Parathyroid adenoma (tissue), 2 donors: Measurements from ENCODE around the gene UBA52.

Experiments used
- H2AFZ ChIP-seq: fragments of 300-600 bp; sonication (generic); one replicate; pipeline ENCODE4 v1.7.0; 2017; ENCODE audit warnings: antibody characterized with exemption, mild to moderate bottlenecking
- H3K27ac ChIP-seq: fragments of 300-600 bp; sonication (generic); one replicate; pipeline ENCODE4 v1.7.0; 2017
- H3K27me3 ChIP-seq: fragments of 300-600 bp; sonication (generic); one replicate; pipeline ENCODE4 v1.7.0; 2017; ENCODE audit warnings: low read length; ENCODE audit not compliant: control insufficient read depth, insufficient read depth
- H3K36me3 ChIP-seq: fragments of 300-600 bp; sonication (generic); one replicate; pipeline ENCODE4 v1.7.0; 2017; ENCODE audit warnings: low read length; ENCODE audit not compliant: control insufficient read depth, insufficient read depth
- H3K4me1 ChIP-seq: fragments of 300-600 bp; sonication (generic); one replicate; pipeline ENCODE4 v1.7.0; 2017; ENCODE audit warnings: control low read depth
- H3K4me2 ChIP-seq: fragments of 300-600 bp; sonication (generic); one replicate; pipeline ENCODE4 v1.7.0; 2017; ENCODE audit warnings: low read length
- H3K4me3 ChIP-seq: fragments of 300-600 bp; sonication (generic); one replicate; pipeline ENCODE4 v1.7.0; 2017; ENCODE audit warnings: low read depth, low read length
- H3K79me2 ChIP-seq: fragments of 300-600 bp; sonication (generic); one replicate; pipeline ENCODE4 v1.7.0; 2017; ENCODE audit warnings: control low read depth
- H3K9ac ChIP-seq: fragments of 300-600 bp; sonication (generic); one replicate; pipeline ENCODE4 v1.7.0; 2017; ENCODE audit warnings: mild to moderate bottlenecking
- H3K9me3 ChIP-seq: fragments of 300-600 bp; sonication (generic); one replicate; pipeline ENCODE4 v1.7.0; 2017; ENCODE audit warnings: low read length; ENCODE audit not compliant: control insufficient read depth
- TF ChIP-seq, protein P1 (sequence below): fragments of 300-600 bp; sonication (generic); IDR thresholded peaks from one replicate; pipeline ENCODE4 v1.7.0; 2017; ENCODE audit warnings: antibody characterized with exemption, mild to moderate bottlenecking
- donor health status: primary hyperparathyroidism.

The UBA52 gene

DNA sequence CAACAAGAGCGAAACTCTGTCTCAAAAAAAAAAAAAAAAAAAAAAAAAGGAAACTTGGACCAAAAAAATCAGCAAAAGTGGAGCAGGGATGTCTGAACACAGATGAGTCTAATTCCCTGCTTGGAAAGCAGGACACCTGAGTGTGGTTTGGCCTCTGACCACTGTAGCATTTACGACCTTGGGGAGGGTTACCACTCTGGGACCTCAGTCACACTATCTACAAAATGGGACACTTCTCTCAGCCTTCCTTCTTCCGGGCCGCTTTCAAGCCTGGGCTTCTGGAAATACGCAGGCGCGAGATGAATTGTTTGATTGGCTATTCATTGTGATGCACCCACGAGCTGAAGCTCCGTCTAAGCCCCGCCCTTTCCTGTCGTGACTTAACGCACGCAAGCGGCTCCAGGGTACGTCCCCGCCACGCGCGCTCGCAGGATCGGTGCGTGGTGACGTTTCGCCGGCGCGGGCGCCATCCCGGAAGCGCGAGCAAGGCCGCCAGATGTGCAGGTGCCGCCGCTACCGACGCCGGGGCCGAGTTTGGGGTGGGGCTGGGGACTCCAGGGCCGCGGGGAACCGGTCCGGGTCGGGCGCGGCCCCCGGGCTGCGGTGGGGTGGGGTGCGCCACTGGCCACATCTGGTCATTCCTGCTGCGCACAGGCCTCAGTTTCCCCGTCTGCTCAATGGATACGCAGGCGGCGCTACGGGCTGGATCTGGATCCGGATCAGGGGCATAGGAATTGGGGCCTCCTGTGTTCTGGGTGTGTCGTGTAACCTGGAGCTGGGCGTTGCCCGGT is 14.1 kb upstream of the UBA52 start, which contains the start of gene KXD1:
Gene KXD1 (plus strand): TSS at position 460 of the 791 bp plus-strand sequence. CDS start 4,187 bp downstream, outside the sequence.
- H3K4me3 ChIP-seq: peak within 1 kb of the TSS; percentile 86
- TF ChIP-seq, protein P1, sequence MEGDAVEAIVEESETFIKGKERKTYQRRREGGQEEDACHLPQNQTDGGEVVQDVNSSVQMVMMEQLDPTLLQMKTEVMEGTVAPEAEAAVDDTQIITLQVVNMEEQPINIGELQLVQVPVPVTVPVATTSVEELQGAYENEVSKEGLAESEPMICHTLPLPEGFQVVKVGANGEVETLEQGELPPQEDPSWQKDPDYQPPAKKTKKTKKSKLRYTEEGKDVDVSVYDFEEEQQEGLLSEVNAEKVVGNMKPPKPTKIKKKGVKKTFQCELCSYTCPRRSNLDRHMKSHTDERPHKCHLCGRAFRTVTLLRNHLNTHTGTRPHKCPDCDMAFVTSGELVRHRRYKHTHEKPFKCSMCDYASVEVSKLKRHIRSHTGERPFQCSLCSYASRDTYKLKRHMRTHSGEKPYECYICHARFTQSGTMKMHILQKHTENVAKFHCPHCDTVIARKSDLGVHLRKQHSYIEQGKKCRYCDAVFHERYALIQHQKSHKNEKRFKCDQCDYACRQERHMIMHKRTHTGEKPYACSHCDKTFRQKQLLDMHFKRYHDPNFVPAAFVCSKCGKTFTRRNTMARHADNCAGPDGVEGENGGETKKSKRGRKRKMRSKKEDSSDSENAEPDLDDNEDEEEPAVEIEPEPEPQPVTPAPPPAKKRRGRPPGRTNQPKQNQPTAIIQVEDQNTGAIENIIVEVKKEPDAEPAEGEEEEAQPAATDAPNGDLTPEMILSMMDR: no peak

DNA sequence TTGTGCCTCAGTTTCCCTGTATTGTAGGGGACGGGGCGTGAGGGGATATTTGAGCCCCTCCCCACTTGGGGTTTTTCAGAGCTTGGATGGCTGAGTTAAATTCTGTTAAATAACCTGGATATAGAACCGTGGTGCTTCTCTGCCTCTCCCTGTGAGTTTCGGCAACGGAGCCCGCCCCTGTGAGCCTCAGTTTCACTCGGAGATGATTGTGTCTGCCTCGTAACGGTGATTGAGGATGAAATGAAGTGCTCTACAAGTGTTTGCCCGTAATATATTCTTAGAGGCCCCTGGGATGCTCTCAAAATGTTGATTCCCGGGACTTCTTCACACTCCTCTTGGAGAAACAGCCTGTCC is 13.5 kb upstream of the UBA52 start:
- H3K4me3 ChIP-seq: peak overlapping the region; percentile 86
- TF ChIP-seq, protein P1: no peak
- no peaks in the 10 kb centered on the region for H3K36me3 ChIP-seq
- no peaks in the 10 kb centered on the region for H3K9me3 ChIP-seq
- H3K4me2 ChIP-seq: peak overlapping the region; percentile 96
- H3K9ac ChIP-seq: peak overlapping the region; percentile 48
- no peaks in the 10 kb centered on the region for H3K4me1 ChIP-seq
- no peaks in the 10 kb centered on the region for H3K27me3 ChIP-seq
- peak overlapping the region; percentile 88 for H3K27ac ChIP-seq
- H2AFZ ChIP-seq: peak overlapping the region; percentile 90
- no peaks in the 10 kb centered on the region for H3K79me2 ChIP-seq

More for the DNA sequence above, 14.1 kb upstream of the UBA52 start, which contains the start of gene KXD1:
- Histone ChIP-seq H3K79me2 (no peaks in the 10 kb centered on the region), H2AFZ (peak within 1 kb of the TSS; percentile 90), H3K36me3 (no peaks in the 10 kb centered on the region), H3K27ac (peak within 1 kb of the TSS; percentile 88), H3K9me3 (no peaks in the 10 kb centered on the region), H3K4me1 (no peaks in the 10 kb centered on the region), H3K27me3 (no peaks in the 10 kb centered on the region), H3K4me2 (peak within 1 kb of the TSS; percentile 96), H3K9ac (peak within 1 kb of the TSS; percentile 48)

DNA sequence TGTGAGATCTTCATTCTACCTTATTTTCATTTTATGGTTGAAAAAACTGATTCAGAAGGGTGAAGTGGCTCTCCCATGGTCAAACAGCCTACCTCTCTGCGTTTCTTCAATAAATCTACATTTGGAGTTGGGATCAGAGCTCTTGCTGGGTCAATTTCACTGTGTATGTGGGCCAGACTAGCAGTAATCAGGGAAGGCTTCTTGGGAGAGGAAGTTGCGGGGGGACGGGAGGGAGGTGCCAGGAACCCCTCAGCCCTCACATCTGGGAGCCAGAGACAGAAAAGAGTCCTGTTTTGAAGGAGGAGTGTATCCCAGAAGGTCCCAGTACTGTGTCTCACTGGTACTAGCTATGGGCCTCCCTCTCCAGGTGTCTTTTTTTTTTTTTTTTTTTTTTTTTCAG is 13.1 kb upstream of the UBA52 start:
- no peaks in the 10 kb centered on the region for H3K9me3 ChIP-seq
- no peaks in the 10 kb centered on the region for H3K4me1 ChIP-seq
- H3K27ac ChIP-seq: peak overlapping the region; percentile 88
- H3K4me2 ChIP-seq: peak overlapping the region; percentile 96
- H3K4me3 ChIP-seq: peak overlapping the region; percentile 86
- no peaks in the 10 kb centered on the region for H3K36me3 ChIP-seq
- no peak overlapping the region for H2AFZ ChIP-seq
- TF ChIP-seq, protein P1: no peak
- no peaks in the 10 kb centered on the region for H3K27me3 ChIP-seq
- no peak overlapping the region for H3K9ac ChIP-seq
- H3K79me2 ChIP-seq: no peaks in the 10 kb centered on the region

DNA sequence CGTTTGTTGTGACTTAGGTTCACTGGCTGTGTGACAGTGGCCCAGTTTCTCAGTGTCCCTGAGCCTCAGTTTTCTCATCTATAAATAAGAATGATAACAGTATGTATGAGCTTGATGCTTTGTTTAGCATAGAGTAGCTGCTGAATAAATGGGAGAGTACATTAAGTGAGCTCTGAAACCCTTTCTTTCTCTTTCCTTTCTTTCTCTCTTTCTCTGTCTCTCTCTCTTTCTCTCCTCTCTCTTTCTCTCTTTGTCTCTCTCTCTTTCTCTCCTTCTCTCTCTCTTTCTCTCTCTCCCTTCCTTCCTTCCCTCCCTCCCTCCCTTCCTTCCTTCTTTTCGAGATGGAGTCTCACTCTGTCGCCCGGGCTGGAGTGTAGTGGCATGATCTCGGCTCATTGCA is 12.0 kb upstream of the UBA52 start:
- TF ChIP-seq, protein P1: no peak
- H3K9me3 ChIP-seq: no peaks in the 10 kb centered on the region
- no peaks in the 10 kb centered on the region for H3K27me3 ChIP-seq
- H2AFZ ChIP-seq: no peak overlapping the region
- H3K4me3 ChIP-seq: no peak overlapping the region
- no peaks in the 10 kb centered on the region for H3K4me1 ChIP-seq
- no peaks in the 10 kb centered on the region for H3K79me2 ChIP-seq
- H3K4me2 ChIP-seq: no peak overlapping the region
- H3K27ac ChIP-seq: no peak overlapping the region
- H3K36me3 ChIP-seq: no peaks in the 10 kb centered on the region
- no peak overlapping the region for H3K9ac ChIP-seq

DNA sequence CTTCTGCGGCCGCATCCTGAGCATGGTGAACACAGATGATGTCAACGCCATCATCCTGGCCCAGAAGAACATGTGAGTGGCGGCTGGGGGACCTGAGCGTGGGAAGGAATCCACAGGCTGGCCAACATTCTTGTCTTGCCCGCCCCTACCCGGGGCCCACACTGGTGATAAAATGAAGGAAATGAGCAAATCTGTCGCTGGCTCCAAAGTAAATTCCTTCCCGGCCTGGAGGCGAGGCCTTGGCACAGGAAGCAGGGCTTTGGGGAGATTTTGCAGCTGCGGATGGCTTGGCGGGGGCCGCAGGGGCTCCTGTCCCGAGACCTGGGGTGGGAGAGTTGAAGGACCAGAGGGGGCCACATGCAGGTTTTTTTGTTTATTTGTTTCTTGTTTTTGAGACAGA is 9.6 kb upstream of the UBA52 start:
- H3K4me1 ChIP-seq: no peaks in the 10 kb centered on the region
- TF ChIP-seq, protein P1: no peak
- H3K27ac ChIP-seq: peak overlapping the region; percentile 38
- H3K9ac ChIP-seq: no peak overlapping the region
- H2AFZ ChIP-seq: no peak overlapping the region
- H3K27me3 ChIP-seq: no peaks in the 10 kb centered on the region
- no peaks in the 10 kb centered on the region for H3K9me3 ChIP-seq
- H3K36me3 ChIP-seq: no peaks in the 10 kb centered on the region
- H3K4me2 ChIP-seq: no peak overlapping the region
- no peaks in the 10 kb centered on the region for H3K79me2 ChIP-seq
- no peak overlapping the region for H3K4me3 ChIP-seq
